Measurements from ENCODE around the gene BHMT2.
A peak's percentile ranks its signal among the peaks of the same experiment; 100 is the strongest.

BHMT2 gene

DNA sequence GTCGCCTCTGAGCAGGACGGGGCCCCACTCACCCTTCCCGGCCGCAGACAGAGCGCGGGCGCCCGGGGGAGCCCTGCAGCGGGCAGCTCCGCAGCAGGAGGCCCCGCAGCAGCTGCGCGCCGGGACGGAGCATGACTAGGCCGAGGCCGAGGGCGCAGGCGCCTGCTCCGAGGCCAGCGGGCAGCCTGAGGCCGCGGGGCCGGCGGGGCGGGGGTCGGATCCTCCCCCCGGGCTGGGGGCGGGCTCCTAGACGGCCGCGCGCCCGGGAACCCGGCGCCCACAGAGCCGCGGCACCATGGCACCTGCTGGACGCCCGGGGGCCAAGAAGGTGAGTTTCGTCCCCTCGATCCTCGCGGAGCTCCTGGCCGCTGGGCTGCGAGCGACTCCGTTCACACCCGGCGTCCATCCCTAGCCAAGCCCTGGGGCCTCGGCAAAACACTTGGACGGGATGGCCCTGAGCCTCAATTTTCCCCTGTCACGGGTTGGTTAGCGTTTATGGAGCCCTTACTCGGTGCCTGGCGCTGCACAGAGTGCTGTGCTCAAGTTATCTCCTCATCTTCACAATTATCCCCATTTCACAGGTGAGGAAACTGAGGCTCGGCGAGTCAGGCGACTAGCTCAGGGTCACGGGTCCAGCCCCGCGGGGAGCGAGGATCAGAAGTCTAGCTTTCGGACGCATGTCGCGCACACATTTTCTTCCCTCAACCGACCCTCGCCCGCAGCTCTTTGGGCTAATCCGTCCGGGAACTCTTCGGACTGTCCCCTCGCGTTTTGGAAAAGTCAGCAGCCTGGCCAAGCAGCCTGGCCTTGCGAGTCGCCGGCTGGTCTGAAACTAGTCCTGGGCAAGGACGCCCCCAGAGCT lies at the start of gene BHMT2, which contains the start of gene DMGDH:
Gene BHMT2 (plus strand): TSS at position 280 of the 862 bp plus-strand sequence. CDS start 16 bp downstream, at position 296.
Gene DMGDH (minus strand): TSS at position 187 of the 862 bp plus-strand sequence. CDS start 54 bp downstream, at position 133.
- peak; percentile 40 for DNase-seq (ENCODE audit: low spot score)

GRCh38 chr5:79020861-79021561 lies 48.6 kb upstream of the BHMT2 start:
- DNase-seq (ENCODE audit: low spot score): no peak

GRCh38 chr5:79021753-79022152 lies 47.8 kb upstream of the BHMT2 start:
- DNase-seq (ENCODE audit: low spot score): no peak

DNA sequence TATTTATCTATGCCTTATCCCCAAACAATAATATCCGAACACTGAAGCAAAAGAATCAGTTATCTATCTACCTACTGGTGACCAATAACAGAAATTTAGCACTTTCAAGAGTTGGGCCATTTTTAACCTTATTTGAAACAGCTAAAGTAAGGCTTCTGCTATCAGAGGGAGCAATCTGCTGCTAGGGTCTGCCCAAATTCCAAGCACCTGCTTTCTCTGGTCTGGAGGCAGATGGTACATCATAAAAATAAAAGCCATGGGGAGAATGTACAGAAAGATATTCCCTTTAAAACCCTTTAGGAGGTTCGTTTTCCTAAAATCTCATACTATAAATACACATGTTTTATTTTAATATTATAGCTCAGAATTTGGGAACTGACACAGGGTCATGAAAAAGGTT lies 46.8 kb upstream of the BHMT2 start:
- no peak for DNase-seq (ENCODE audit: low spot score)

DNA sequence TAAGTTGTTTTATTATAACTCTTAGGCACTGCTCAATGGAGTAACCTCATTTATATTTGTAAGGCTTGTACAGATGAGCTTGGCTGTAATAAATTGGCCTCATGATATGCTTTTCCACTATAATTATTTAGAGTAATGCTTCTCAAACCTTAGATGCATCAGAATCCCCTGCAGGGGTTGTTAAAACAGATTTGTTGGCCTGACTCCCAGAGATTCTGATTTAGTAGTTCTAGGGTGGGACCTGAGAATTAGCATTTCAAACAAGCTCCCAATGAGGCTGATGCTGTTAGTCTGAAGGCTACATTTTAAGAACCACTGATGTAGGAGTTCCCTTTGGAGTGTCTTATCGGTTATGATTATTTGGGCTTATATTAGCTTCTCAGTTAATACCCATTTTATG lies 46.2 kb upstream of the BHMT2 start:
- no peak for DNase-seq (ENCODE audit: low spot score)

DNA sequence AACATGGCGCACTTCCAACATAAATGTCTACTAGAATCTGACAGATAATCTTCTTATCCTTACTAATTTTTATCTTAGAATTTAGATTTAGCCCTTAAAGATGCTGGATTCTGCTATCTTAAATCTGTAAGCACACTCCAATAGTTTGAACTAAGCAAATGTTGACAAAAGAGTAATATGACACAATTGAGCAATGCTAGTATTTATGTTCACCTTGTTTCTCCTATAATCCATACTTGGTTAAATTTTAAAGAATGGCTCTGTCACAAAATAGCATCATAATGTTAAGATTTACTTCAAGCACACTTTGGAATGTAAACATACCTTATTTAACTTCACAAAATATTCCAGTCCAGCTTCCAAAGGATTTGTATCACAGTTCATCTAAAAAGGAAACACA lies 45.6 kb upstream of the BHMT2 start:
- DNase-seq (ENCODE audit: low spot score): no peak

DNA sequence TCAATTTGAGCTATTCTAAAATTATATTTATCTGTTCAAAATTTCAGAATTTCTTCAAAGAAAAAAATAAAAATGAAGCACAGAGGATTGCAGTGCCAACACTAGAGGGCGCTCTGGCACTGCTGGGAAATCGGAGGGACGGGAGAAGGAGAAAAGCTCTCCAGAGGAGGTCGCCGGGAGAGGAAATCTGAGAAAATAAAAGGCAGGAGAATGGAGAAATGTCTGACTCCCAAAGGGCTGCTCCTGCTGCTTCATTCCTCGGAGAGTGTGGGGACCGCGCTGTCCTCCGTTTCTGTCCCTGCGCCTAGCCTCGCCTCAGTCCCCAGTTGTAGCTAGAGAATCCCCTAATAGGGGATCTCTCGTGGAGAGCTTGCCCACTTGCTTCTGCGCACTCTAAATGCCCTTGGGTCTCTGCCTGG lies 44.5 kb upstream of the BHMT2 start:
- DNase-seq (ENCODE audit: low spot score): no peak

- DNase-seq (ENCODE audit: low spot score): no peak
Measured at GRCh38 chr5:79030663-79031484, 38.7 kb upstream of the BHMT2 start.

GRCh38 chr5:79031485-79031867 lies 38.1 kb upstream of the BHMT2 start:
- DNase-seq (ENCODE audit: low spot score): no peak

DNA sequence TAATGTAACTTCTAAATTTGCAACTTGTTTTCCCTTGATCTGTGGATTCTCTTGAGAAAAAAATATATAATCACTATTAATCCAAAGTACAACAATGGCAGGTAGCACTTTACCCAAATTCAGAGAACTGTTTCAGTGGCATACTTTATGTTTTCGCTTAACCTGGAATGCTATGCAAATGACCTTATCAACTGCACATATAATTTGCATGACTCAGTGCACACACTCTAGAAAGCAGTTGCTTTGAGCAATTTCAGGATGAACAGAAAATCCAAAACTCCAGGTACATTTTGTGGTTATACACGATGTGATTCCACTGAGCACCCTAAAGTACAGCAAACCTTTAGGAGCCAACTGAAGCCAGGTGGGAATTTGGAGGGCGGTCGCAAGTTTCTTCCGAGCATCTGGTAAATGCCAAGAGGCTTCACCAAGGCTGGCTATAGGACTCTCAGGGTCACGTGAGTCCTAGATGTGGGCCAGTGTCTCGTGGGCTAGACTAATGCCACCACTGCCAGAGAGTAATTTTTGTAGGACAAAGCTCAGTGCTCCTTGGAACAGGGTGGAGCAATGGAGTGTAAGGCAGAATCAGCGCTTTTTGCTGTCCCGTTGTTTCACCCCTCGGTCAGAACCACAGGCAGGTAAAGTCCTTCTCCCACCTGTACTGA lies 37.4 kb upstream of the BHMT2 start:
- no peak for DNase-seq (ENCODE audit: low spot score)

GRCh38 chr5:79032782-79033181 lies 36.8 kb upstream of the BHMT2 start:
- DNase-seq (ENCODE audit: low spot score): no peak

- DNase-seq (ENCODE audit: low spot score): no peak
Measured at GRCh38 chr5:79035237-79035636, 34.3 kb upstream of the BHMT2 start.

GRCh38 chr5:79036769-79037168 lies 32.8 kb upstream of the BHMT2 start:
- DNase-seq (ENCODE audit: low spot score): no peak

DNA sequence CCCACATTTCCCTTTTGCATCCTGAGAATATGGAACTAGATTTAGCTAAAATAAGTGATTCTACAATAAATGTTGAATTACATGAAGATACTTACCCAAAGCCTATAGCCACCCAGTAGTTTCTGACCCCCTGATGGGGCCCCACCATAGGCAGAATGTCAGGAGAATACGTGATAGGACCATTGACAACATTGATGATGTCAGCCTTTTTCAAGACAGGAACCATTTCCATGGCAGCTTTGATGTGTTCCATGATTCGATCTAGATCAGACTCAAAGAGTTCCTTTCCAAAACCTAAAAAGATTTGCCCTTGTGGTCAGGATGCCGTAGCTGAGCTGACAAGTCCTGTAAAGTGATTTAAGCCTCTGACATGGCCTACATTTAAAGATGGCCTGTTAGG lies 27.4 kb upstream of the BHMT2 start:
- DNase-seq (ENCODE audit: low spot score): no peak

- no peak for DNase-seq (ENCODE audit: low spot score)
Measured at GRCh38 chr5:79047199-79047598, 22.4 kb upstream of the BHMT2 start.

DNA sequence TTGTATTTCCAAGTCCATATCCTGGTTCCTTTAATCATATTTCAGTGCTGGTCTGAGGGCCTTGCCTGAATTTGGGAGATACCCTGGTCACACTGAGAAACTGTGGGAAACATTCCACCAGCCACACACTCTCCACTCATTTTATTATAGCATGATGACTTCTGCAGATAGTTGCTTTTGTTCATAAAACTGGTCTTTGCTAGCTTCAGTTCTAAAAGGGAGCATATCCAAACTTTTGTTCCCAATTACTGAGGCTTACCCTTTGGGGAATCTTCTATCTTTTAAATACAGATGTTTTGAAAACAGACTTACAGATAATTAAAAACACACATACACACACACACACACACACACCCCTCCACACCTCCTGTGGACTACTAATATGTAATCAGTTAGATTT lies 21.1 kb upstream of the BHMT2 start:
- no peak for DNase-seq (ENCODE audit: low spot score)

DNA sequence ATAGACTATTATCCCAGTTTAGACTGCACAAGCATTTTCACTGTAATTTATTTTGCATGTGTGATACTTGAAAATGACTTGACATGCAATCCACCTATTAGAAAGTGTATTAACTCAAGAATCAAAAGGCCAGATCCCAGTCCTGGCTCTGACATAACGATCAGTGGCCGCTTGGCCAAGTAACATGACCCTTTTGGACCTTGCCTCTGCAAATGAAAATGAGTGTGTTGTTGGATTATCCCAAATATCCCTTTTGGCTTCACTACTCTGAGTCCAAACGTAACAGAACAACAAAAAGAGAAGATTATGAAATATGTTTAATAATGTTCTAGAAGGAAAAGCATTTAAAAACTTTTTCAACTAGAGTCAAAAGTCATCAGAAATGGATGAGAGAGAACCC lies 19.1 kb upstream of the BHMT2 start:
- no peak for DNase-seq (ENCODE audit: low spot score)

DNA sequence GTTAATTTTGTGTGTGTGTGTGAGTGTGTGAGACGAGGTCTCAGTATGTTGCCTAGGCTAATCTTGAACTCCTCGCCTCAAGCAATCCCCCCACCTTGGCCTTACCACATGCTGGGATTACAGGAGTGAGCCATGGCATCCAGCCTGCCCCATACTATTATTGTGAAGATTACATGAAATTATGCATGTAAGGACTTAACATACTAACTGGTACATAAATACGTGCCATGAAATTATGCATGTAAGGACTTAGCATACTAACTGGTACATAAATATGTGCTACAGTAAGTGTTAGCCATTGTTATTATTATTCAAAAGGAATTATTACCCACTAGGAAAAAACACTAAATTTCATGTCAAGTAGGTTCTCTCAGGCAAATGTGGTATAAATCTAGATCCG lies 16.2 kb upstream of the BHMT2 start:
- DNase-seq (ENCODE audit: low spot score): no peak

DNA sequence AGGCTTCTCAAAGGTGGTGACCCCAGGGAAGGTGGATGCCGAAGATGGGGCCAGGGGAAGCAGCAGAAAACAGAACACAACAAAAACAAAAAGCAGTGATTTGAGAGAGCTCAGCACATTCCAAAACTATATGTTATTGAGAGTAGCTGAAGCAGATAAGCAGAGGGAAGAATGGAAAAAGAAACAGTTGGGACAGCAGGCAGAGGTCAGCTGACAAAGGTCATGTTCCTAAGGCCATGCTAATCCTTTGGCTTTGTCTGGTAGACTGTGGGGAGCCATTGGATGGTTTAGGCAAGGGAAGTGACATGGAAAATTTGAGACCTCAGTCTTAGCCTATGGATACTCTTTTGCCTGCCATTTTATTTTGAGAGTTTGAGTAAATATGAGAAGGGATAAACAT lies 14.6 kb upstream of the BHMT2 start:
- no peak for DNase-seq (ENCODE audit: low spot score)

DNA sequence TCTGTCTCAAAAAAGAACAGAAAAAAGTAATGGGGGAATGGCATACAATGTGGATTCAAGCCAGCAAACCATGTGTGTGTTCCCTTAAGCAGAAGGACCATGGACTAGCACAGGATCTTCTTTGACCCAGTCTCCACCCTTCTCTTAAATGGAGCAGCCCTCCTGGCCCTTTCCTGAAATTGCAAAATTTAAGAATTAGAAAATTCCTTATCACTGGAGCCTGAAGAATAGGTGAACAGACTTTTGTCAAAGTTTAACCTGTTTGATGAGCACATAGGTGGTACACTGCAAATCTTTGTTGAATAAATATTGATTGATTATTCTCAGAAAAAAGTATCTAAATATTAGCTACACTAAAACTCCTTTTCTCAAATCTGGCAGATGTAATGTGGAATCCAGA lies 12.7 kb upstream of the BHMT2 start:
- DNase-seq (ENCODE audit: low spot score): no peak

DNA sequence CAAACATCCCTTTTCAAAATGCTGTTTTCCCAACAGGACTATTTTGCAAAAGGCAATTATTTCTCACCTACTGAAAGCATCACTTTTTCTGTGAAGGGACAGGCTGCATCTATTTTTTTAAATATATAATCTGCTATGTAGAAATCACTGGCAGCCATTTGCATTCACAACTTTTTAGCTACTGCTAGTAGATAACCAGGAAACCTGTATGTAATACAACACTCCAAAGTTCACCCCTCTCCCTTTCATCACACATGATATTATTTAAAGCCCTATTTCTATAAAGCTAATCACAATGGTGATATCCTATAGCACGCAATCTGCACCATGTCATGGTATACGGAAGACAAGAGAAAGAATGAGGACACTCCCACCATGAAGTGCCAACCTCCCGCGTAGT lies 9.9 kb upstream of the BHMT2 start:
- no peak for DNase-seq (ENCODE audit: low spot score)

GRCh38 chr5:79062436-79062835 lies 7.1 kb upstream of the BHMT2 start:
- no peak for DNase-seq (ENCODE audit: low spot score)
